GM21381 (cell line): Measurements from ENCODE around the gene LPP.
A peak's percentile ranks its signal among the peaks of the same experiment; 100 is the strongest.
"Not testable (repeated sequence)": the region's sequence is repeated elsewhere in the genome, so short reads cannot be mapped to it uniquely, and the experiment has no call there.

Experiments
- ATAC-seq: cut with Tn5 transposase; IDR thresholded peaks from one replicate; pipeline ENCODE4 v1.9.1; 2021; ENCODE audit warnings: mild to moderate bottlenecking, moderate library complexity; ENCODE audit not compliant: unreplicated experiment

The LPP gene

DNA sequence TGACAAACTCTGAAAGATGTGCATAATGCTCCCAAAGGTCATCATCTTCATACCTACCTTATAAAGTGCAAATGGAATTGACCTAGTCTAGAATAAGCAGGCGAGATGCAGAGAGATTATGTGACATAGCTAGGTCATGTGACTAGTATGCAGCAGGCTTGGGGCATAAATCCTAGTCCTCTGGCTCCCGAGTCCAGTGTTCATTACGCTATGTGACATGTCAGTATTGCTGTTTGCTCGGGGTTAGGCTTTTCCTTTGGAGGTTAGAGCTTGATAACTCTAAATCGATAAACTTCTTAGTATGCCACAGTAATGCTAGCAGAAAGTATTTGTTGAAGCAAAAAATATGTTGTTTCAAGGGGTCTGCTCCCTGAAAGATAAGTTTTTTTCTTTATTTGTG lies 536.1 kb downstream of the LPP start:
- no peak for ATAC-seq

DNA sequence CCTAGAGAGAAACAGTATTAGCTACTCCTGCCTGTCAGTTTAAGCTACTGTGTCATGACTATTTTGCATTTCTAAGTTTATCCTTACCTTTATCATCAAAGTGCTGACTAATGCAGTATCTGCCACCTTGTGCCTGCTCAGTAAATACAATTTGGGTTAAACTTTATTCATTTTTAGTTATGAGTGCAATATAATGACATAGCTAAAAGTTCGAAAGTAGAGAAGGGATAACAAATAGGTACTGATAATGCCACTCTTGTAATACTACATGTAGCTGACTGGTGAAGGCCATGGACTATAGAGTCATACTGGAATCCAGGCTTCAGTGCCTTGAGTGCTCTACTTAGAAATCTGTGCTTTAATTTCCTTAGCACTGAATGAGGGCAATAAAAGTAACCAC lies 537.0 kb downstream of the LPP start:
- ATAC-seq: no peak

DNA sequence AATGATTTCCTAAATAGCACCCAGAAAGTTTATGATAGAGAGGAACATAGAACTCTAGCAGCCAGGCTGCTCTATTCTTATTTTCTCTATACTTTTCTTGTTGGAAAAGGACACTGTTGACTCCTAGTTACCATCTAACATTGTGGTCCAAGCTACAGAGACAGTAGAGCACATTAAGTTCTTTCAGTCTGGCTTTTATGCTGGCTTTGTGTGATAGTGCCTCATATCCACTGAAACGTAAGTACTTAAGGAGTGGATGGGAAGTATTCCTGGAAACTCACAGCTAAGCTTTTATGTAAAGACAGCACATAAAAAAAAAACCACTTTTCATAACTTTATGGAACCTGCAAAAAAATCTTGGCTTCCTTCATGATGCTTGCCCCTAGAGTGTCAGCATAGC lies 537.7 kb downstream of the LPP start:
- ATAC-seq: no peak

DNA sequence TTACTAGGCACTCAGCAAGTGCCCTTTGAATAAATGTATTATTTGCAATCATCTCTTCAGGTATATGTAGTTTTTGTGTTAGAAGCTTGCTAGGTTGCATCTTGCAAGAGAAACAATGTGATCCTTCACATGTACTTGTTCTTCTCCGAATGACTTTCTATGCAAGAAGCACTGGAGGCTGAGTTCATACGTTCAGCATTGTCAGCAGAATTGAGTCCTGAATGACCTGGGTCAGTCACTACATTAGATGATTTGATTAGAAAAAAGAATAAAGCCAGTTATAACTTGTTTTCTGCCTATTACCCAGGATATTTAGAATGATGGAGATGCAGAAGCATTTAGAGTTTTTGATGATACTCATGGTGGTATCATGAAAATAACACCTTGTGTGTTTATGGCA lies 538.7 kb downstream of the LPP start:
- ATAC-seq: no peak

DNA sequence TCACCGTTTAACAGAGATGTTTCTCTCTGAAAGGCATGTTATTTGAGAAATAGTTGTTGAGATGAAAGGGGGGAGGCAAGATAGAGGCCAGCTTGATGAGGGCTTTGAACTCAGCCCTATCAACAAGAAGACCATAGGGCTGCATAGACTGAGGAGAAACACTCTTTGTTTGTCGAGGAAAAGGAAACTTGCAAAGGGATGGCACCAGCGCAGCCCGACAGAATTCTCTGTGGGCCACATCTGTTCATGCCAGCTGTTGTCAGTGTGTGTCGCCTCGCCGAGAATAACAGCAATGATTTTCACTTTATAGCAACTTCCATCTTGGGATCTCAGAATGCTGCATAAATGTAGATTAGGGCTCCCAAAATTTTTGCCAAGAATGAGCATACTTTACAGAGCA lies 539.5 kb downstream of the LPP start:
- no peak for ATAC-seq

DNA sequence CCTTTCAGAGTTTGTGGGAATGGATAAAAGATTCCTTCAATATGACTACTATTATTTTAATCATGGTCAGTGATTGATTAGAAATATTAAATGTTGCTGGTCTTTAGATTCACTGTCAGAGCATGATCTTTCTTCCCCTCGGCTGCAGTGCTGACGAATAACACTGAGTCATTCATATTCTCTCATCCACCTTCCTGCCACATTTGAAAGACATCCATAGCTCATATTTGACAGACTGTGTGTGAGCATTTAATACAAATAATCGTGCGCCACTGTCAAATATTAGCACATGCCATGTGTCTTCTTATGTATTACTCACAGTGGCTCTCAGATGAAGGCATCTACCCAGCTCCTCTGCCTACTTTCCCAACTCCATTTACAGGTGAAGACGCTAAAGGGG lies 541.3 kb downstream of the LPP start:
- ATAC-seq: no peak

DNA sequence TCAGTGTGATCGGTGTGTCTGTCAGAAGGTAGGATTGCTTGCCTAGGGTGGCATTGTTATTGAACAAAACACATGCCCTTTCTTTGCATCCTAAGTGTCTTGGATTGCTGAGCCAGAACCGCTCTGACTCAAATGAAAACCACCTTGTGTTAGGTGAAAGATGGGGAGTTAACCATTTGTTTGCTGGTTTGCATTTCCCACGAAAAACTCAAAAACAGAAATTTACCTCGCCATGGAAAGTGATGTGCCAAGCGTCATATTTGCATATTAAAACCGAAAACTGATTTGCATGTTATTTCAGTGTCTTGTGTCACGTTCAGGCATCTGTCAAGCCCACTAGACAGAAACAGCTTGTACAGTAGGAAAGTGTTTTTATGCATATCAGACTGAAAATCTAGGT lies 543.2 kb downstream of the LPP start:
- peak; percentile 87 for ATAC-seq

DNA sequence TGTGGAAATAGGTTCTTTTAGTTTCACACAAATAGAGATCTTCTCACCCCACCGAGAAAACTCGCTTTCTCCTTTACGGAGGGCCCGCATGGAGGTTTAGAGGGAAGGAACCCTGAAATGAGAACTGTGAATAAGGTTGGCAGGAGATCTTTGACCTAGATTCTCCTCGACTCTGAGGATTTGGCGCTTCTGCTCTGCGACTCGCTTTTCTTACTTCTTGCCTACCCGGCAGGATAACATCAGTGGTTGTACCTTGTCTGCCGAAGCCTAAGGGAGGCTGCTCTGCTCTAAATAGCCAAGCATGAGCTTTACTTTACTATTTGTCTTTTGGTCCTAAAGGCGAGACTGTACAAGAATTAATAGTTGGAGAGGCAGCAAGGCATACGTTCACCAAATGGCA lies 544.5 kb downstream of the LPP start:
- ATAC-seq: no peak

DNA sequence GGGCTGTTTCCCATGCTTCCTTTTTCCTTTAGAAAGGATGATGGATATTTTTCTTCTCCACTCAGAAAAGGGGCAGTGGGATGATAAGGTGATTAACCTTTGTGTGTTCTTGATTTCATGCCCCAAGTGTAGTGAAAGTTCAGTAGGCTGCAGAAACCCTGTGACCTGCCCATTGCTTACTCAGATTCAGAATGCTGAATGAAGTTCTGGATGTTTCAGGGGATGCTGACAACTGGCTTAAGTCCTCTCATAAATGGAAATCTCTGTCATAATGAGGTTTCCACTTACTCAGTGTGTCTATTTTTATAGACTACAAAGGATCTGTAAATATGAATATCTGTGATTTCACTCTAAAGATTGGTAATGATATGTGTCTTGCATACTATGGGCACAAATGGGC lies 546.5 kb downstream of the LPP start:
- ATAC-seq: no peak

DNA sequence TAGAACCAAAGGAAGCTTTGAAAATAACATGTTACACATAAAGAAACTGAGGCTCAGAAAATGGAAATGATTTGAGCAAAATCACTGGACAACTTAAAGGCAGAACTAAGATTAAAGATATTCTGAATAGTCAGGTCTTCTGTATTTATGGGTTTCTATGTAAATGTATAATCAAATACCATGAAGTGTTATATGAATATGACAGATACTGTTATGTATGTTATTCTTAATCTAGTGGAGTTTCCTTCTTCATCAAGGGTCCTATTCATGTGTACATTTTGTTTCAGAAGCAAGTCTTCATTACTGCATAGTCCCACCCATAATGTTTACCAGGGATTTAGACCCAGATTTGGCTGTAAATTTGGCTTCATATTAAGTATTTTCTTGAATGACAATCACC lies 547.0 kb downstream of the LPP start:
- no peak for ATAC-seq

DNA sequence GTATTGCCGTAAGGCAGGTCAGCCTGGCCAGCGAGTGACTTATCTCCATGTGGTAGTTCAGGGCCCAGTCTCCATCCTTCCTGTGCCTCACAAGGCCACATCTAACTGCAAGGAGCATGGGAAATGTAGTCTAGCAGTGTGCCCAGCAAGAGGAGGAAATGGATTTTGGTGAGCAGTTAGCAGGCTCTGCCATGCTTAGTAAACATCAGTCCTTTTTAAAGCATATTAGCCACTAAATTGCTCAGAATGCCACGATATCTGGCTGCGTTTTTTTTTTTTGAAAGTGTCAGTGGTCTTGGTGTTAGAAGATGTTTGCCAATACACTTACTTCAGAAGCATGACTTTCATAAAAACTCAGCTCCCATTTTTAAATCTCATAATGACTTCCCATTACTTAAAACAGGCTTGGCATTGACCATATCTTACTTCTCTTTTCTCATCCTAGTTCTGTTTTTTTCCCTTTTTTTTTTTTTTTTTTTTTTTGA lies 547.6 kb downstream of the LPP start:
- ATAC-seq: no peak

DNA sequence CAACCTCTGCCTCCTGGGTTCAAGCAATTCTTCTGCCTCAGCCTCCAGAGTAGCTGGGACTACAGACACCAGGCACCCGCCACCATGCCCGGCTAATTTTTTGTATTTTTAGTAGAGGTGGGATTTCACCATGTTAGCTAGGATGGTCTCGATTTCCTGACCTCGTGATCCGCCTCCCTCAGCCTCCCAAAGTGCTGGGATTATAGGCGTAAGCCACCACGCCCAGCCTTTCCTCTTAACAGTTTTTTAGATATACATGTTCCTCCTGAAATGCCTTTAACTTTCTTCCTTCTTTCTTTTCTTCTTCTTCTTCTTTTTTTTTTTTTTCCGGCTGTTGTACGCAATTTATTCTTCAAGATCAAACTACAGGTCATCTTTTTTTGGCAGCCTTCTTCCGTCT lies 548.1 kb downstream of the LPP start:
- not testable (repeated sequence) for ATAC-seq

DNA sequence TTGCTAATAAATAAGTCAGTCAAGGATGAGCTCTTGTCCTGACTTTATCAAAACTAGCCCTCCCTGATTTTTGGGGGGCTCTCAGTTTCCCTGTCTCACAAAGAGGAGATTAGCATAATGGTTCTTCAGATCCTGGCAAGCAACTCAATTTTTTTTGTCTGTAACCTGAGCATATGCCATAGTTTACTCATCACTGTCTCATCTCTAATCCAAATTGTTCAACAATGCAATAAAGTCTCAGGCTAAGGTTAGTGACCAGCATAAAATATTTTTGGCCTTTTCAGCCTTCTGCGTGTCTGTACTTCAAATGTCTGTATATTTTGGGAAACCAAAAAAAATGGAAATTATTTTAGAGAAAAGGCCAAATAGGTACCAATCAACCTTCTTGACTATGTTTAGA lies 552.2 kb downstream of the LPP start:
- no peak for ATAC-seq

DNA sequence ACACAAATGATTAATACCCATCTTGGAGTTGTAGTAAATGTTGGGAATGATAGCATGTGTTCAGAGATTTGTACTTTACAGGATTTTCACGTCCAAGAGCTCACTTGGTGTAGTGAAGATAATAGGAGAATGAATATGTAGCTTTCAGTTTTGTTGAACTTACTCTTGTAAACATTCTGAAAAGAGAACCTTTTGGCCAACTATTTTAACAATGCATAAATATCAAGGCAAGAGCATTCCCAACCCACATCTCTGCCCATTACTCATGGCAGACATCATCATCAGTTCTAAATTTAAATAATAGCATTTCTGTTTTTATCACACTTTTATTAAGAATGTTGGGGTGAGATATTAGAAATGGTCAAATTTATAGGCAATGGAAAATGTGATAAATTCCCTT lies 552.6 kb downstream of the LPP start:
- no peak for ATAC-seq

DNA sequence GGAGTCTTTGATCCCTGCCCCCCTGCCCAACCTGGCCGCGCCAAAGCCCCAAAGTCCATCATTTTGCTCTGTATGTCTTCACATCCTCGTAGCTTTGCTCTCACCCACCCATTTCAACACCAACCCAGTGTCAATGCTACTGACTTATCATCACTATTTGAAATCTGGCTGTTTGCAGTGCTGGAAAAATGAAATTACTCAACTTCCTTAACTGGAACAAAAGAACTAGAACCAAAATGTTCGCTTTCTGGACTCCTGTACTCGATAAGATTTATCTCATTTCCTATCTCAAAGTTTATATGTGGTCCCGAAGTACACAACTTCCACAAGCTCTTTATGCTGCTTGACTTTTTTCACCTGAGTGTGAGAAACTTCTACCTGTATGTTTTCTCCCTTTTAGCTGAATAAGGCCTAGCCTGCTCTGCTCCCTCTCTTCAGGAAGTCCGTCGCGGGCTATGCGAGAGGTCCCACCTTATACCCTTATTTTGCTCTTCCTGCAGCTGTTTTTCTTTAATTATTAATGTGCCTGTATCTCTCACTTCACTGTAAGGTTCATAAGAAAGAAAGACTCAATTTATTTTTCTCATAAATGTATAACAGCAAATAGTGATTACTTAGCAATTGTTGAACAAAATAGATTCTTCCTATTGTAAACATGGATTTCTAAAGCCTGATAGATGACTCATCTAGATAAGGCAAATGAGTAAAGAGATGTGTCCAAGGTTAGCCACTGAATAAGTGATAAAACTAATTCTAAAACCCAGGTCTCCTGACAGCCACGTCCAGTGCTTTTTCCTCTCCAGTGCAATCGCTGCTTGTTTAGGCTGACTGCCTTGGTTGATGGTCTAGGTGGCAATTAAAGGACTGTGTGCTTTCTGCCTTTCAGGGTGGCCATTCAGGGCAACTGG lies 553.7 kb downstream of the LPP start:
- ATAC-seq: no peak

DNA sequence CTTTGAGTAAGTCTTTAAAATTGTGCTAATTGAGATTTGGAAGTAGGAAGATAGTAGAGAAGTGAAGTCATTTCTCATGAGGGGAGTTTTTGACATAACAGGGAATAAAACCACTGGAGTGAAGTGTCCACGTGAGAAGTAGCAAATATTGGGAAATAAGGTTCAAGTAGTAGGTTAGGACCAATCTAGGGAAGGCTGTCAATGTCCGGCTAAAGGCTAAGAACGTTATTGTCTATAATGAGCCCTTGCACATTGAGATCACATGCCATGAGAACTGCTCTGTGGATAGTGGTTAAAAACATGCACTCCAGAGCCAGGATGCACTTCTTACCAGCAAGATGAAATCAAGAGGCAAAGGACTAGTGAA lies 557.9 kb downstream of the LPP start:
- ATAC-seq: no peak

DNA sequence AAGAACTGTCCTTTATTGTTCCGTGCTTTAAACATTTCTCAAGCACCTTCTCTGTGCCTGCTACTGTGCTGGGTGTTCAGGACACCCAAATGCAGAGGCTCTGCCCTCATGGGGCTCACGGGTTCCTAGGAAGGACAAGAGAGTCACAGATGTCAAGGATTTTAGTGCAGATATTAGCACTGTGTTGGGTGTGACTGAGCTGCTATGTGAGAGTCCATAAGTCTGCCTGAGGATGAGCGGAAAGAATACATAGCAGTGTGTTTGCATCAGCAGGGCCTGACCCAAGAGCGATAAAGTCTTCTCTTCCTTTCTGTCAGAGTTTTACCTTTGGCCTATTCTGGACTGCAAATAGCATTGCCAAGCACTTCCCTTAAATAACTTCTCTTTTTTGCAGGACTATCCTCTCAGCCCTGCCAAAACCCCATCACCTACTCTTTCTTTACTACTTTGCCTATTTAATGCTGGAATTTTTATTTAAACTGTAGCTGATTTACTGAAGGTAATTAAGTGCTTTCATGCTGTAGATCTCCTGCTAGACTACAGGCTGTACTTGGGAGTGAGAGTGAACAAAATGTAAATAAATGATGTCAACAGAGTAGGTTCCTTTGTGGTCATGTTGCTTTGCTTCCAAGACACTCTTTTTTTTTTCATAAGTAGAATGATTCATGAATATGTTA lies 558.4 kb downstream of the LPP start:
- no peak for ATAC-seq

DNA sequence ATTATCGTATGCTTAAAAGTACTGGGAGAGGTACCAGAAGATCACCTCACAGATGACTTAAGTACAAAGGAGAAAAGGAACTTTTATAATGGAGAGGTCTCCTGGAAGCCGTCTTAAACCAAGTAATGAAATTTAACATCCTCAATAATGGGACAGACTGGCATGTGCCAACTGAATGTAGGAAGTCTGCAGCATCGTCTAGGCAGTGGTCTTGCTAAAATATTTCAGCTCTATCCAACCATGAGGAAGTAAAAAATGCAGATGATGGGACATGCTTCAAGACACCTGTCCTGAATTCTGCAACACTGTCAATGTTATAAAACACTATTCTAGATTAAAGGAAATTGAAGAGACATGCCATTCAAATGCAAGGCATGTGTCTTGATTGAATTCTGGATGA lies 559.0 kb downstream of the LPP start:
- no peak for ATAC-seq

DNA sequence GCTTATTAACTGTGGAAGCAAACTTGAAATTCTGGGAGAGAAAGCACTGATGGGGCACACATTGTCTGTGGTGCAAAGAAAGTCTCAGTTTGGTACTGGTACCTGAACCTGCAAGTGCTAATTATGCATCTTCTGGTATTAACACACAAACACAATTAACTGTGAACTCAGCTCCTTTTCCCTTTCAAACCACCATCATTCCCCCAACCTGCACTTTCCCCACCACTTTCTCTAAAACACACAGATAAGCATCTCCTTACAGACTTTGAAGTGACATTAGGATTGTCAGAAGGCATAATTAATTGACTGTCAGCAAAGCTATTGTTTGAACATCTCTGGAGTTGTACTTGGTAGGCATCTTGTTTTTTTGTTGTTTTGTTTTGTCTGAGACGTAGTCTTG lies 565.6 kb downstream of the LPP start:
- no peak for ATAC-seq

DNA sequence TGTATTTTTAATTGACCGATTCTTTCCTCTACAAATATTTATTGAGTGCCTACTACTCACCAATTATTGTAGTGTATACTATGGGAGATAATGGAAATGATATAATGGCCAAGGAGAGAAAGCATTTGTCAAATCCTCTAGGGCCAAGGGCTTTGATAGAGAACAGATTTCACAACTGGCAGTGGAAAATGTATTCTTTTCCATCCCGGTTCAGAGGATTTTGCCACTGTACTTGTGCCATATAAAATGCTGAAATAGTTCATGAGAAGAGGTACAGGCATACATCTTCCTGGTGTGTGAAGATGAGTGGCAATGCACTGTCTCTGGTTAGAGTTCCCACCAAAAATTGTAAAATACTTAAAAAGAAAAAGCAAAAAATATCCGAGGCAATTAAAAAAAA lies 566.3 kb downstream of the LPP start:
- no peak for ATAC-seq

DNA sequence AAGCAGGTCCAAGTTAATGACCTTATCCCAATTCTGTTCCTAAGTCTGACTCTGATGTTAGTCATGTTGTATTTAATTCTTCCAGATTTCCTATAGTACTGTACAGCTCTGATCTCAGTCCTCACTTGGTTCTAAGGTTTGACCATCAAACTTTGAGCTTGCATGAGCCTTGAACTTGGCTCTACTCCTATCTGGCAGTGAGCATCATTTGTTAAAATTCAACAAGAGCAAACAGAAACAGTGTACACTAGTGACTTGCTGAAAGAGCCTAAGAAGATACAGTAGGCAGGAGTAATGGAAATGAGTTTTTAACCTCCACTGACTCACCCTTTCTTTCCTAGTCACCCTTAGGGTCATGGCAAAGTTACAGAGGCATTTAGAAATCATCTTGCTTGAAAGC lies 566.7 kb downstream of the LPP start:
- ATAC-seq: no peak

DNA sequence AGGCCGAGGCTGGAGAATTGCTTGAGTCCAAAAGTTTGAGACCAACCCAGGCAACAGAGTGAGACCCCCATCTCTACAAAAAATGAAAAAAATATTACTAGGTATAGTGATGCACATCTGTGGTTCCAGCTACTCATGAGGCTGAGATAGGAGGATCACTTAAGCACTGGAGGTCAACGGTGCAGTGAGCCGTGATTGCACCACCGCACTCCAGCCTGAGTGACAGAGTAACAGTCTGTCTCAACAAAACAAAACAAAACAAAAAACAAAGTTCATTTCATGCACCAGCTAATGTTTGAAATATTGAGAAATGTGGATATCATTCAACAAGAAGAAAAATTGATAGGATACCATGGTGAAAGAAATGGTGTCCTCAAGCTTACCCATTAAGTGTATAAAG lies 567.4 kb downstream of the LPP start:
- no peak for ATAC-seq
